ENCODE data around the gene STXBP1. TPM values are rescaled to one million over a fixed set of nuclear protein-coding genes. Genes with fewer than 3 reads are reported as not detected.

Gene STXBP1
- total and polyA plus RNA-seq, 2 of the 4 experiments (the other 2 are of a cell fraction), result 15.8 to 22.6 TPM

DNA sequence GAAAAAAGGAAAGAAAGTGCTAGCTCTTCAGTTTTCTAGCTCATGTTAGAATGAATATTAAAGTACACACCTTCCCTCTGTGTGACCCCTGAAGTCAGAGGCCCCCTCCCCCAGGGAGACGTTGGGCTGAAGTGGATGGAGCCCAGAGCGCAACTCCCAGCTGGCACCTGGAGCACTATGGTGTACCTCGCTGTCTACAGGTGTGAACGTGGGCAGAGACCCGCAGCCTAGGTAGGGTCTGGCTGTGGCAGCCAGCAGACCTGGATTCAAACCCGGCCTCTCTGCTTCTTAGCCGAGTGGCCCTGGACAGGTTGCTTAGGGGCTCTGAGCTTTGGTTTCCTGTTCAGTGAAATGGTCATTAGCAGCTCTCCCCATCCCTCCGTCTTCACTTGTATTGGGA is 116.7 kb downstream of the STXBP1 start:
- no peak overlapping the region for H3K56ac ChIP-seq (ENCODE audit: extremely low read depth, insufficient read depth, low read length)
- no peak overlapping the region for H3K18ac ChIP-seq (ENCODE audit: low read depth, low read length)
- no peaks in the 10 kb centered on the region for H4K20me1 ChIP-seq (ENCODE audit: insufficient read depth, low read length)
- no peak overlapping the region for H2BK20ac ChIP-seq (ENCODE audit: low read depth, low read length)
- H3K9me1 ChIP-seq (ENCODE audit: insufficient read depth, low read length), result no peaks in the 10 kb centered on the region
- H3K27me3 ChIP-seq (ENCODE audit: control insufficient read depth, insufficient read depth, low read length), result no peaks in the 10 kb centered on the region
- no peak for DNase-seq
- intact Hi-C loops (cut with micrococcal nuclease), result no loop called here
- no peak for ATAC-seq (ENCODE audit: low read depth)
- no peak overlapping the region for H3K14ac ChIP-seq (replicated peaks; ENCODE audit: low read depth, low read length)
- H2AK9ac ChIP-seq (replicated peaks; ENCODE audit: low read depth, low read length, poor library complexity), result no peak overlapping the region
- no peak overlapping the region for H2BK15ac ChIP-seq (ENCODE audit: low read depth, low read length)
- H3K36me3 ChIP-seq (ENCODE audit: control insufficient read depth, insufficient read depth, low read length), result peaks cover 5% of the 10 kb centered on the region; the same call in 1 of the 2 replicates
- H2BK5ac ChIP-seq (ENCODE audit: low read depth, low read length, poor library complexity, severe bottlenecking), result no peak overlapping the region
- no peak overlapping the region for H3K27ac ChIP-seq (ENCODE audit: insufficient read depth, low read length)
- POLR2A ChIA-PET (ENCODE audit: unreplicated experiment), result no interaction called here
- H2AFZ ChIP-seq (replicated peaks; ENCODE audit: low read length, poor library complexity), result no peak overlapping the region
- H3K4me3 ChIP-seq (ENCODE audit: insufficient read depth, low read depth, low read length), result no peak overlapping the region
- no CpG with 5 or more reads among the region's 8 CpGs for WGBS, 2 experiments (ENCODE audit: extremely low coverage in 2 of 2, insufficient read length in 1 of 2)
- CTCF ChIA-PET, result no interaction called here
- no peaks in the 10 kb centered on the region for H3K9me3 ChIP-seq (ENCODE audit: control insufficient read depth, insufficient read depth, low read length)
- H3K4ac ChIP-seq (ENCODE audit: low read depth, low read length), result no peak overlapping the region
- H2BK120ac ChIP-seq (ENCODE audit: low read depth, low read length), result no peak overlapping the region
- H4K91ac ChIP-seq (ENCODE audit: insufficient read depth, low read depth, low read length), result no peak overlapping the region
- no peak overlapping the region for H4K5ac ChIP-seq (ENCODE audit: low read depth, low read length)
- peaks cover 2 to 3% of the 10 kb centered on the region in 2 experiments; a peak in 1 of 4 replicates for H3K79me1 ChIP-seq (ENCODE audit: low read depth in 1 of 2, low read length in 2 of 2)
- no peak overlapping the region for H2AK5ac ChIP-seq (ENCODE audit: low read depth, low read length)
- no peaks in the 10 kb centered on the region for H3K4me1 ChIP-seq (ENCODE audit: control insufficient read depth, insufficient read depth, low read length)
- H4K8ac ChIP-seq (ENCODE audit: low read depth in 2 of 2, low read length in 2 of 2), result no peak overlapping the region
- in situ Hi-C loops (cut with MboI; ENCODE audit: low sequenced_read_pairs), result no loop called here
- no TSS peak for BruUV-seq (replicated peaks)
- TF ChIP-seq, protein P1, sequence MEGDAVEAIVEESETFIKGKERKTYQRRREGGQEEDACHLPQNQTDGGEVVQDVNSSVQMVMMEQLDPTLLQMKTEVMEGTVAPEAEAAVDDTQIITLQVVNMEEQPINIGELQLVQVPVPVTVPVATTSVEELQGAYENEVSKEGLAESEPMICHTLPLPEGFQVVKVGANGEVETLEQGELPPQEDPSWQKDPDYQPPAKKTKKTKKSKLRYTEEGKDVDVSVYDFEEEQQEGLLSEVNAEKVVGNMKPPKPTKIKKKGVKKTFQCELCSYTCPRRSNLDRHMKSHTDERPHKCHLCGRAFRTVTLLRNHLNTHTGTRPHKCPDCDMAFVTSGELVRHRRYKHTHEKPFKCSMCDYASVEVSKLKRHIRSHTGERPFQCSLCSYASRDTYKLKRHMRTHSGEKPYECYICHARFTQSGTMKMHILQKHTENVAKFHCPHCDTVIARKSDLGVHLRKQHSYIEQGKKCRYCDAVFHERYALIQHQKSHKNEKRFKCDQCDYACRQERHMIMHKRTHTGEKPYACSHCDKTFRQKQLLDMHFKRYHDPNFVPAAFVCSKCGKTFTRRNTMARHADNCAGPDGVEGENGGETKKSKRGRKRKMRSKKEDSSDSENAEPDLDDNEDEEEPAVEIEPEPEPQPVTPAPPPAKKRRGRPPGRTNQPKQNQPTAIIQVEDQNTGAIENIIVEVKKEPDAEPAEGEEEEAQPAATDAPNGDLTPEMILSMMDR (conservative IDR thresholded peaks at IDR 0.05; ENCODE audit: low read depth, low read length), result no peak
- TF ChIP-seq RFX5 (IDR thresholded peaks at IDR 0.05; ENCODE audit: low read depth, low read length) (no peak), CHD1 (IDR thresholded peaks at IDR 0.05; ENCODE audit: low read depth, low read length) (no peak), RCOR1 (IDR thresholded peaks at IDR 0.05; ENCODE audit: insufficient replicate concordance, low read length) (no peak), NFE2L2 (IDR thresholded peaks at IDR 0.05; ENCODE audit: low read depth, low read length) (no peak), BHLHE40 (IDR thresholded peaks at IDR 0.05; ENCODE audit: low read depth, low read length) (no peak), POLR2A (IDR thresholded peaks at IDR 0.05; ENCODE audit: low read depth, low read length) (no peak), FOS (IDR thresholded peaks at IDR 0.05; ENCODE audit: low read depth, low read length) (no peak), MAZ (IDR thresholded peaks at IDR 0.05; ENCODE audit: borderline replicate concordance, low read depth, low read length) (no peak), CEBPB (IDR thresholded peaks at IDR 0.05; ENCODE audit: low read depth, low read length) (no peak), SMC3 (IDR thresholded peaks at IDR 0.05; ENCODE audit: low read depth, low read length) (no peak)
- TF ChIP-seq, protein P2, sequence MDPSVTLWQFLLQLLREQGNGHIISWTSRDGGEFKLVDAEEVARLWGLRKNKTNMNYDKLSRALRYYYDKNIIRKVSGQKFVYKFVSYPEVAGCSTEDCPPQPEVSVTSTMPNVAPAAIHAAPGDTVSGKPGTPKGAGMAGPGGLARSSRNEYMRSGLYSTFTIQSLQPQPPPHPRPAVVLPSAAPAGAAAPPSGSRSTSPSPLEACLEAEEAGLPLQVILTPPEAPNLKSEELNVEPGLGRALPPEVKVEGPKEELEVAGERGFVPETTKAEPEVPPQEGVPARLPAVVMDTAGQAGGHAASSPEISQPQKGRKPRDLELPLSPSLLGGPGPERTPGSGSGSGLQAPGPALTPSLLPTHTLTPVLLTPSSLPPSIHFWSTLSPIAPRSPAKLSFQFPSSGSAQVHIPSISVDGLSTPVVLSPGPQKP (IDR thresholded peaks at IDR 0.05; ENCODE audit: borderline replicate concordance, low read depth, low read length), result no peak
- dilution Hi-C loops (cut with HindIII; ENCODE audit: low sequenced_read_pairs, unreplicated experiment), result no loop called here
- H3K9ac ChIP-seq (ENCODE audit: low read depth, low read length), result no peak overlapping the region
- H3K23ac ChIP-seq (ENCODE audit: low read depth, low read length), result no peak overlapping the region
- H3K4me2 ChIP-seq (ENCODE audit: low read depth, low read length), result no peak overlapping the region
